Vagina (tissue), 2 donors: ENCODE measurements around the gene IL1R2. TPM values are rescaled to one million over a fixed set of nuclear protein-coding genes. Genes with fewer than 3 reads are reported as not detected.

ENCODE experiments used
- DNase-seq, 2 donors: peaks; one replicate each; pipeline ENCODE4 v3.0.0-alpha.2; 2017; ENCODE audit errors: extremely low spot score in 2 of 2
- H3K27ac ChIP-seq: fragments of 200-600 bp; sonication (generic); one replicate; pipeline ENCODE4 v1.5.1; 2019
- H3K27me3 ChIP-seq: fragments of 200-600 bp; sonication (generic); one replicate; pipeline ENCODE4 v1.5.1; 2019
- H3K36me3 ChIP-seq, 2 donors: fragments of 200-600 bp; sonication (generic); one replicate each; pipeline ENCODE4 v1.5.1; 2017 to 2019
- H3K4me1 ChIP-seq: fragments of 200-600 bp; sonication (generic); one replicate; pipeline ENCODE4 v1.5.1; 2019
- H3K4me3 ChIP-seq, 2 donors: fragments of 200-600 bp; sonication (generic); 1 replicate in 1 of 2; 2 replicates in 1 of 2; pipeline ENCODE4 v1.5.1; 2016 to 2019
- H3K9me3 ChIP-seq: fragments of 200-600 bp; sonication (generic); one replicate; pipeline ENCODE4 v1.5.1; 2019
- POLR2A ChIP-seq, 2 donors: fragments of 450-650 bp; IDR thresholded peaks; one replicate each; pipeline ENCODE4 v1.6.1; 2017; ENCODE audit warnings: antibody characterized with exemption in 2 of 2, mild to moderate bottlenecking in 2 of 2, moderate library complexity in 2 of 2
- POLR2AphosphoS5 ChIP-seq, 2 donors: sonication (generic); formaldehyde crosslinking; IDR thresholded peaks; one replicate each; pipeline ENCODE4 v1.9.0; 2017; ENCODE audit warnings: antibody characterized with exemption in 2 of 2, mild to moderate bottlenecking in 2 of 2, low read depth in 1 of 2; ENCODE audit not compliant: insufficient read depth in 1 of 2
- intact Hi-C: fragments of 100-400 bp; cut with DNase I; formaldehyde crosslinking; loops from one replicate; pipeline ENCODE4 v1.15.1; 2023
- total RNA-seq: library from RNA; depleted of rRNA; stranded (reverse); fragments of >200 nt; gene quantifications from one replicate; pipeline ENCODE4 v1.2.3, GENCODE V29; 2016
- TF ChIP-seq, protein P1 (sequence below), 3 experiments: fragments of 450-650 bp in 2 of 3; fragments of 200-600 bp in 1 of 3; sonication (generic) in 1 of 3; IDR thresholded peaks; one replicate each; pipeline ENCODE4 v1.5.1; 2017 to 2019; ENCODE audit warnings: antibody characterized with exemption in 3 of 3, mild to moderate bottlenecking in 2 of 3, moderate library complexity in 2 of 3

The IL1R2 gene
- total RNA-seq, 1 donor from 2014 or later, result 63.3 TPM

DNA sequence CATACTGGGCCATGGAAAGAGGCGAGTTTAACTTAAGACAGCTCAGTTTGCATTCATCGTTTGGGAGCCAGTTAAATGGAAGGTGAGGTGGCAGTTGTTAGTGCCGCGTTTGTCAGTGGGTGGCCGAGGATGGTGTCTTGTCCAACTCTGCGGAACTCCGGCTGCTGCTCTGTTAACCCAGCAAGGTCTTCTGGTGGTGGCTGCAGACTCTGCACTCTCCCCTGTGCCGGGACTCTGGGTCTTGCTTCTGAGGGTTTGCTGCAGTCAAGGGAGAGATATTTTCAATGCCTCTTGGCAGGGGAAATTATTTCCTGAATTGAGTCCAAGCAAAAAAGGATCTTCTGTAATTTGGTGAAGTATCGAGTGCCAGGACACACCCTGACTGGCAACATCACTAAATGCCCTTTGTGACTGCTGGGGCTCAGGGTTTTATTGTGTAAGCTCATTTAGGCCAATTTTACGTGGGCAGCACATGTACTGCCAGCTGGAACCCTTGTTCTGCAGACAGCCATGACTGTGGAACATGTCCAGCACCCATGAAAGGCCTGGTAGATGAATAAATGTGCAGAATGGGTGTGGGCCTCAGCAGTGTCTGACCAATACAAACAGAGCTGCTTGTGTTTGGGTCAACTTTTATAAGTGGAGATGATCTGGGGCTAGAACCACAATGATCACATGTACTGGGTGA lies 58.1 kb downstream of the IL1R2 start:
- Histone ChIP-seq H3K36me3 (no peaks in the 10 kb centered on the region), H3K4me1 (peaks cover 84% of the 10 kb centered on the region), H3K9me3 (no peaks in the 10 kb centered on the region), H3K27me3 (no peaks in the 10 kb centered on the region), H3K27ac (peak overlapping the region; percentile 91), H3K4me3 (no peak overlapping the region)
- TF ChIP-seq, protein P1, sequence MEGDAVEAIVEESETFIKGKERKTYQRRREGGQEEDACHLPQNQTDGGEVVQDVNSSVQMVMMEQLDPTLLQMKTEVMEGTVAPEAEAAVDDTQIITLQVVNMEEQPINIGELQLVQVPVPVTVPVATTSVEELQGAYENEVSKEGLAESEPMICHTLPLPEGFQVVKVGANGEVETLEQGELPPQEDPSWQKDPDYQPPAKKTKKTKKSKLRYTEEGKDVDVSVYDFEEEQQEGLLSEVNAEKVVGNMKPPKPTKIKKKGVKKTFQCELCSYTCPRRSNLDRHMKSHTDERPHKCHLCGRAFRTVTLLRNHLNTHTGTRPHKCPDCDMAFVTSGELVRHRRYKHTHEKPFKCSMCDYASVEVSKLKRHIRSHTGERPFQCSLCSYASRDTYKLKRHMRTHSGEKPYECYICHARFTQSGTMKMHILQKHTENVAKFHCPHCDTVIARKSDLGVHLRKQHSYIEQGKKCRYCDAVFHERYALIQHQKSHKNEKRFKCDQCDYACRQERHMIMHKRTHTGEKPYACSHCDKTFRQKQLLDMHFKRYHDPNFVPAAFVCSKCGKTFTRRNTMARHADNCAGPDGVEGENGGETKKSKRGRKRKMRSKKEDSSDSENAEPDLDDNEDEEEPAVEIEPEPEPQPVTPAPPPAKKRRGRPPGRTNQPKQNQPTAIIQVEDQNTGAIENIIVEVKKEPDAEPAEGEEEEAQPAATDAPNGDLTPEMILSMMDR (IDR thresholded peaks at IDR 0.05), result no peak
- TF ChIP-seq POLR2A (IDR thresholded peaks at IDR 0.05) (no peak), POLR2AphosphoS5 (IDR thresholded peaks at IDR 0.05; ENCODE audit: insufficient read depth in 1 of 2, low read depth in 1 of 2) (peak; percentile 12 to 49)
- intact Hi-C loops, result no loop called here
- peak in 1 of 2 donors; percentile 92 for DNase-seq

DNA sequence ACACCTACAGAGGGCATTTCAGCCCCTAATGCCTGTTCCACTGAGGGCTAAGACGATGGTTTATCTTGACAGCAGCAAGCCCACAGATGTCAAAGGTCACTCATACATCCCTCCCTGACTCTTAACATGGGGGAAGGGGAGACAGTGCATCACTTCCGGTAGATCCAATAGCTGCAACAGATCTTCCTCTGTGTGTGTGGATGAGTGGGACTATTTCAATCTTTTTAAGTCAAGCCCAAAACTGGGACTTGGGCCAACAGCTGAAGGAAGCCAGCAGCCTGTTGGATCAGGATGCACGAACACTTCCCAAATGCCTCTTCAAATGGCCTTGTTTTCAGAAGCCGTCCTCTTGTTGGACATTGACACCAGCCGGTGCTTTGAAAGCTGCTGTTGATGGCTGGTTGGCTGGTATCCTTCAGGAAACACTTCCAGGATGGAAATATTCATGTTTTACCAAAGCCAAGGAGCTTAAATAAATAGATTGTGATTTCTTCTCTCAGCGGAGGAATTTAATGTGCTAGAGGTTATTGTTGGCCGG lies 59.2 kb downstream of the IL1R2 start:
- no peaks in the 10 kb centered on the region for H3K27me3 ChIP-seq
- intact Hi-C loops, result no loop called here
- H3K9me3 ChIP-seq, result no peaks in the 10 kb centered on the region
- no peaks in the 10 kb centered on the region for H3K36me3 ChIP-seq
- no peak overlapping the region for H3K4me3 ChIP-seq
- peak overlapping the region; percentile 91 for H3K27ac ChIP-seq
- TF ChIP-seq, protein P1 (IDR thresholded peaks at IDR 0.05), result no peak
- TF ChIP-seq POLR2AphosphoS5 (IDR thresholded peaks at IDR 0.05; ENCODE audit: insufficient read depth in 1 of 2, low read depth in 1 of 2) (peak in 1 of 2 donors; percentile 55), POLR2A (IDR thresholded peaks at IDR 0.05) (no peak)
- peak in 1 of 2 donors; percentile 97 for DNase-seq
- peaks cover 84% of the 10 kb centered on the region for H3K4me1 ChIP-seq

DNA sequence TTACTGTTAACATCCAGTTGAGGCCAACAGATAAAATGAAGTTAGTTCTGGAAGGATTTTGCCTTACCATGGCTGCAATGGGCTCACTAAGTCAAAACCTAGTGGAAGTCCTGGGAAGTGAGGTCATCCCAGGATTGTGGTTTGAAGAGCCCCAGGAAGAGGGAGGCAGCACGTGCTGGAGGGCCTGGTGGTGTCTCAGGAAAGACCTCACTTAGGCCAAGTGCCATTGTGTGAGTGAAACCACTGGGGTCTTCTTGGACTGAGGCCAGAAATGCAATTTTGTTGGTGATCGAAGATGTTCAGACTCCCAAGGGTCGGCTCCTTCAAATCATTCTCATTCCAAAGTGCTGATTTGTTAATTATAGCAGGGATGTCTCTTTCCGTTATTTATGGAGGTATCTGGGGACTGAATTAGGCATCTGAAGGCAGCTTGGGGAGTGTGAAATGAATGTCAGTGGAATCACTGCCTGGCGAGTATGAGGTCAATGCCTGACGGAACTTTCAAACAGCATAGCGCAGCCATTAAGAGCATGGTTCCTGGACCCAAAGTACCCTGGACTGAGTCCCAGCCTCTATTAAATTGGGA lies 60.0 kb downstream of the IL1R2 start:
- peak overlapping the region; percentile 91 for H3K27ac ChIP-seq
- DNase-seq, result peak in 1 of 2 donors; percentile 82
- no peak overlapping the region for H3K4me3 ChIP-seq
- H3K9me3 ChIP-seq, result no peaks in the 10 kb centered on the region
- TF ChIP-seq POLR2AphosphoS5 (IDR thresholded peaks at IDR 0.05; ENCODE audit: insufficient read depth in 1 of 2, low read depth in 1 of 2), result peak in 1 of 2 donors; percentile 19
- TF ChIP-seq, protein P1 (IDR thresholded peaks at IDR 0.05), result no peak
- no peaks in the 10 kb centered on the region for H3K27me3 ChIP-seq
- H3K36me3 ChIP-seq, result no peaks in the 10 kb centered on the region
- H3K4me1 ChIP-seq, result peaks cover 75% of the 10 kb centered on the region
- intact Hi-C loops, result no loop called here

DNA sequence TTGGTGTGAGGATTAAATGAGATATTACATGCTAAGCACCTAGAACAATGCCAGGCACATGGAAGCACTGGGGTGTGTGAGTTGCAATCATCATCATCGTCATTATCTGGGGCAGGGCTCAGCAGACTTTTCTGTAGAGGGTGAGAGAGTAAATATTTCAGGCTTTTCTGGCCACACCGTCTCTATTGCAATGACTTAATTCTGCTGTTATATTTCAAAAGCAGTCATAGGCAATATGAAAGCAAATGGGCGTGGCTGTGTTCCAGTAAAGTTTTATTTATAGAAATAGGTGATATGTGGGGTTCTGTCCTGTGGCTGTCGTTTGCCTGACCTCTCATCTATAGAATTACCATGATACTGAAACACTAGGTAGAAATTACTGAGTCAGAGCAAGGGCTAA lies 60.6 kb downstream of the IL1R2 start:
- Histone ChIP-seq H3K4me3 (no peak overlapping the region), H3K27me3 (no peaks in the 10 kb centered on the region), H3K27ac (peak overlapping the region; percentile 91), H3K4me1 (peaks cover 69% of the 10 kb centered on the region), H3K9me3 (no peaks in the 10 kb centered on the region), H3K36me3 (no peaks in the 10 kb centered on the region)
- intact Hi-C loops, result no loop called here
- peak in 1 of 2 donors; percentile 80 for DNase-seq
- TF ChIP-seq, protein P1 (IDR thresholded peaks at IDR 0.05), result no peak
- no peak for TF ChIP-seq POLR2AphosphoS5 (IDR thresholded peaks at IDR 0.05; ENCODE audit: insufficient read depth in 1 of 2, low read depth in 1 of 2)
- no peak for TF ChIP-seq POLR2A (IDR thresholded peaks at IDR 0.05)

DNA sequence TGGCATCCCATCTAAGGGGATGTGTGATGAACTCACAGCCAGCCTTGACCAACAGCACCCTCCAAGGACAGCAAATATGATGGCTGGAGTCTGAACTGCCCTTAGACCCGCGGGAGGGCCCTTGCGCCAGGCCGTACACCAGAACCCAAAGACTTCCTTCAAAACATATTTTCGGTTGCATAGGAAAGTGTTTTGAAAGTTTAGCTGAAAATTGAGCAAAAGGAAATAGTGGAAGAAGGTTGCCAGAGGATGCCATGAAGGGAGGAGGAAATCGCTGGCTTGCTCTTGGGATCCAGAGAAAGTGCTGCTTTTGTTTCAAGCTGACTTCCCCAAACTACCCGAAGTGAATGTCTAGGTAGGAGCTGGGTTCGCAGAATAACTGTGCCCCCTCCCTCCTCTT lies 61.3 kb downstream of the IL1R2 start:
- no peak for TF ChIP-seq POLR2A (IDR thresholded peaks at IDR 0.05)
- TF ChIP-seq POLR2AphosphoS5 (IDR thresholded peaks at IDR 0.05; ENCODE audit: insufficient read depth in 1 of 2, low read depth in 1 of 2), result no peak
- TF ChIP-seq, protein P1 (IDR thresholded peaks at IDR 0.05), result no peak
- Histone ChIP-seq H3K27ac (peak overlapping the region; percentile 91), H3K4me3 (no peak overlapping the region), H3K36me3 (no peaks in the 10 kb centered on the region), H3K4me1 (peaks cover 66% of the 10 kb centered on the region), H3K9me3 (no peaks in the 10 kb centered on the region), H3K27me3 (no peaks in the 10 kb centered on the region)
- peak in 1 of 2 donors; percentile 72 for DNase-seq
- intact Hi-C loops, result no loop called here
